GM10266 (cell line): ENCODE data around the gene SLC25A33.

ENCODE experiments used
- DNase-seq: peaks from one replicate; pipeline ENCODE4 v3.0.0; 2012; ENCODE audit errors: extremely low spot score
- TF ChIP-seq, protein P1 (sequence below): IDR thresholded peaks from 2 replicates; pipeline ENCODE4 v1.5.1; 2012; ENCODE audit warnings: mild to moderate bottlenecking, low read depth; ENCODE audit not compliant: control insufficient read depth, insufficient read depth; ENCODE audit errors: missing control alignments

The SLC25A33 gene

DNA sequence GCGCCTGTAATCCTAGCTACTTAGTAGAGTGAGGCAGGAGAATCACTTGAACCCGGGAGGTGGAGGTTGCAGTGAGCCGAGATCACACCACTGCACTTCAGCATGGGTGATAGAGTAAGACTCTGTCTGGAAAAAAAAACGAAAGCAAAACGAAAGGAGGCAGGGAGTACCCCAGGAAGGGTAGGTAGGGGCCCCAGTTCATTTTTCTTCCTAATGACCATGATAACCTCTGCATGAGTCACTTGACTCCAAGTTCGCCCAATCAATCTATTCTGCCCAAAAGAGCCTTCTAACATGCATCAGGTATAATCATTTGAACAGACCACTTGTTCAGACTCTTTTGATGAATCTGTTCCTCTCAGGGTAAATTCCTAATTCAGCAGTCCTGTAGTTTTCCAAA is 36.2 kb downstream of the SLC25A33 start:
- no peak for DNase-seq
- TF ChIP-seq, protein P1, sequence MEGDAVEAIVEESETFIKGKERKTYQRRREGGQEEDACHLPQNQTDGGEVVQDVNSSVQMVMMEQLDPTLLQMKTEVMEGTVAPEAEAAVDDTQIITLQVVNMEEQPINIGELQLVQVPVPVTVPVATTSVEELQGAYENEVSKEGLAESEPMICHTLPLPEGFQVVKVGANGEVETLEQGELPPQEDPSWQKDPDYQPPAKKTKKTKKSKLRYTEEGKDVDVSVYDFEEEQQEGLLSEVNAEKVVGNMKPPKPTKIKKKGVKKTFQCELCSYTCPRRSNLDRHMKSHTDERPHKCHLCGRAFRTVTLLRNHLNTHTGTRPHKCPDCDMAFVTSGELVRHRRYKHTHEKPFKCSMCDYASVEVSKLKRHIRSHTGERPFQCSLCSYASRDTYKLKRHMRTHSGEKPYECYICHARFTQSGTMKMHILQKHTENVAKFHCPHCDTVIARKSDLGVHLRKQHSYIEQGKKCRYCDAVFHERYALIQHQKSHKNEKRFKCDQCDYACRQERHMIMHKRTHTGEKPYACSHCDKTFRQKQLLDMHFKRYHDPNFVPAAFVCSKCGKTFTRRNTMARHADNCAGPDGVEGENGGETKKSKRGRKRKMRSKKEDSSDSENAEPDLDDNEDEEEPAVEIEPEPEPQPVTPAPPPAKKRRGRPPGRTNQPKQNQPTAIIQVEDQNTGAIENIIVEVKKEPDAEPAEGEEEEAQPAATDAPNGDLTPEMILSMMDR = no peak

GRCh38 chr1:9576903-9577302 is 37.6 kb downstream of the SLC25A33 start:
- DNase-seq = no peak

DNA sequence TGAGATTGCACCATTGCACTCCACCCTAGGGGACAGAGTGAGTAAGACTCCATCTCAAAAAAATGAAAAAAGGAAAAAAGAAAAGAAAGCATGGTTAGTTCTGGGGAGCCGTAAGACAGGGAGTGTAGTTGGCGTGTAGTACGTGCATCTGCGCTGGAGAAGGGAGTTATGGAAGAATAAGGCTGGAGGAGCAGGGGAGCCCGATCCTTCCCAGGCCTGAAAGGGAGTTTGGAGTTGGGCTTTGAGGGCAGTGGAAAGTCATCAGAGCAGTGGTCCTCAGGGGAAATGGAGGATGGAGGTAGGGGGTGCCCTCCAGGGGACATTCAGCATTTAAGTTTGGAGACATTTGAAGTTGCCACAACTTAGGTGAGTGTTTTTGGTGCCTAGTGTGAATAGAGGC is 38.2 kb downstream of the SLC25A33 start:
- TF ChIP-seq, protein P1 = no peak
- no peak for DNase-seq

More at GRCh38 chr1:9576903-9577302, 37.6 kb downstream of the SLC25A33 start:
- TF ChIP-seq, protein P1 = no peak

GRCh38 chr1:9580942-9581341 is 41.7 kb downstream of the SLC25A33 start:
- DNase-seq = no peak
- TF ChIP-seq, protein P1 = no peak

DNA sequence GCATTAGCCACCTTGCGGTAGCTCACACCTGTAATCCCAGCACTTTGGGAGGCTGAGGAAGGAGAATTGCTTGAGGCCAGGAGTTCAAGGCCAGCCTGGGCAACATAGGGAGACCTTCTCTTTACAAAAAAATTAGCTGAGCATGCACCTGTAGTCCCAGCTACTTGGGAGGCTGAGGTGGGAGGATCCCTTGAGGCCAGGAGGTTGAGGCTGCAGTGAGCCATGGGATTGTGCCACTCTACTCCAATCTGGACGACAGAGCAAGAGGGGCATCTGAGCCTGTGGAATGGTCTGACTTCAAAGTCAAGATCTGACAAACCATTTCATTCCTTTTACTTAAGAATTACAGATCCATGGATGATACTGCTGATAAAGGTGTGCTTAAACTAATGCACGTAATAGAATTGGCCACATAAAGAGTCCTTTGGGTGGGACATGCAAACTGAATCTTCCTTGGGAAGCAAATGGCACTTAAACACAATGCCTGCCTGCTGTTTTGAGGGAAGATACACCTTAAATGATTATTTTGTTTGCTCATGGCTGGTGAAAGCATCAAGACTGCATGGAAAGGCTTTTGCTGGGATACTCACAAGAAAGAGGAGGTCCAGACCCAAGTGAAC is 47.0 kb downstream of the SLC25A33 start:
- no peak for DNase-seq
- TF ChIP-seq, protein P1 = no peak

GRCh38 chr1:9588551-9589143 is 49.4 kb downstream of the SLC25A33 start, which contains the start of gene TMEM201:
TSS of gene TMEM201 (plus strand) at chr1:9588911. CDS start at chr1:9588931, 20 bp downstream.
- peak; percentile 99 for DNase-seq
- TF ChIP-seq, protein P1 = peak; percentile 87

DNA sequence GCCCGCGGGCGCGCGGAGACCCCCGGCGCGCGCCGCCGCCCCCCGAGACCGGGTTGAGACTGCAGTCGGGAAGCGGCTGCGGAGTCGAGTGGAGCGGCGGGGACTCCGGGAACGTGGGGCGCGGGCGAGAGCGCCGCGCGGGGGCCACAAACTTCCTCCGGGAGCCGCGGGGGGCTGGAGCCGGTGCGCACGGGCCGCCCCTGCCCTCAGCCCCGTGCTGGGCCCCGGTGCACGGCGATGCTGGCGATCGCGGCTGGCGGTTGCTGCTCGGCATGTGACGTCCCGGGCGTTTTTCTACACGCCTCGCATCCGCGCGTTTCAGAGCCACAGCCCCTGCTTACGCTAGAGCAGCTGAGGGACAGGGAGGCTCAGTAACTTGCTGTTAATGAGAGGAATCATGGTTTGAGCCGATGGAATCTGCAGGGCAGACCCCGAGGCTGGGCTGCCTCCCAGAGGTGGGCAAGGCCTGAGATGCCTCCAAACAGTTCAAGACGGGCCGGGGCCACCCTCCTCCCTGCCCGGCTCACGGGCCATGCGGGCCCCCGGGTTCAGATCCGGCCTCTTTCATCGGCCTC is 50.0 kb downstream of the SLC25A33 start:
- TF ChIP-seq, protein P1 = no peak
- DNase-seq = no peak
